Body of pancreas (tissue), 4 donors: Measurements from ENCODE around the gene SPTSSA.

Experiments
- CTCF ChIP-seq, 7 experiments: fragments of 450-650 bp in 4 of 7; fragments of 200-600 bp in 3 of 7; sonication (generic) in 3 of 7; IDR thresholded peaks; one replicate each; pipeline ENCODE4 v1.5.1; 2016 to 2019; ENCODE audit warnings: antibody characterized with exemption in 7 of 7
- POLR2A ChIP-seq, 3 donors: fragments of 450-650 bp; IDR thresholded peaks; one replicate each; pipeline ENCODE4 v1.6.1; 2016; ENCODE audit warnings: antibody characterized with exemption in 3 of 3, mild to moderate bottlenecking in 2 of 3

GRCh38 chr14:34460841-34461240 lies 1.2 kb downstream of the SPTSSA start:
- TF ChIP-seq CTCF (IDR thresholded peaks at IDR 0.05) (no peak), POLR2A (IDR thresholded peaks at IDR 0.05) (no peak)
